ENCODE data around the gene THTPA. TPM values are rescaled to one million over a fixed set of nuclear protein-coding genes. Genes with fewer than 3 reads are reported as not detected.

THTPA gene
- total and polyA plus RNA-seq, 9 of the 15 experiments (the other 6 are each of a cell fraction or from before 2014, with no cell fraction given), result 2.4 to 8.7 (median 5.2) TPM

DNA sequence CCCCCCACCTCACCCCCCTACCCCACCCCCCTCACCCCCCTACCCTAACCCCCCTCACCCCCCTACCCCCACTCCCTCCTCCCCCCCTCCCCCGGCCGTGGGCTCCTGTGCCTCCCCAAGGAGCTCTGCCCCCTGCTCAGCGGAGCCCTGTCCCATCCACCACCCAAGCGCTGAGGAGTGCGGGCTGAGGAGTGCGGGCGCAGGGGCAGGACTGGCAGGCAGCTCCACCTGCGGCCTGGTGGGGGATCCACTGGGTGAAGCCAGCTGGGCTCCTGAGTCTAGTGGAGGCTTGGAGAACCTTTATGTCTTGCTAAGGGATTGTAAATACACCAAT, 24.8 kb downstream of the THTPA start (continued):
- TF ChIP-seq, protein P1, sequence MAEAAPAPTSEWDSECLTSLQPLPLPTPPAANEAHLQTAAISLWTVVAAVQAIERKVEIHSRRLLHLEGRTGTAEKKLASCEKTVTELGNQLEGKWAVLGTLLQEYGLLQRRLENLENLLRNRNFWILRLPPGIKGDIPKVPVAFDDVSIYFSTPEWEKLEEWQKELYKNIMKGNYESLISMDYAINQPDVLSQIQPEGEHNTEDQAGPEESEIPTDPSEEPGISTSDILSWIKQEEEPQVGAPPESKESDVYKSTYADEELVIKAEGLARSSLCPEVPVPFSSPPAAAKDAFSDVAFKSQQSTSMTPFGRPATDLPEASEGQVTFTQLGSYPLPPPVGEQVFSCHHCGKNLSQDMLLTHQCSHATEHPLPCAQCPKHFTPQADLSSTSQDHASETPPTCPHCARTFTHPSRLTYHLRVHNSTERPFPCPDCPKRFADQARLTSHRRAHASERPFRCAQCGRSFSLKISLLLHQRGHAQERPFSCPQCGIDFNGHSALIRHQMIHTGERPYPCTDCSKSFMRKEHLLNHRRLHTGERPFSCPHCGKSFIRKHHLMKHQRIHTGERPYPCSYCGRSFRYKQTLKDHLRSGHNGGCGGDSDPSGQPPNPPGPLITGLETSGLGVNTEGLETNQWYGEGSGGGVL (CRISPR knock-in tag; IDR thresholded peaks at IDR 0.05), result no peak
- TF ChIP-seq ZNF174 (CRISPR knock-in tag; IDR thresholded peaks at IDR 0.05) (no peak), HMGN3 (IDR thresholded peaks at IDR 0.05; ENCODE audit: borderline replicate concordance, extremely low read depth, insufficient read length, low read depth, low read length) (no peak)

DNA sequence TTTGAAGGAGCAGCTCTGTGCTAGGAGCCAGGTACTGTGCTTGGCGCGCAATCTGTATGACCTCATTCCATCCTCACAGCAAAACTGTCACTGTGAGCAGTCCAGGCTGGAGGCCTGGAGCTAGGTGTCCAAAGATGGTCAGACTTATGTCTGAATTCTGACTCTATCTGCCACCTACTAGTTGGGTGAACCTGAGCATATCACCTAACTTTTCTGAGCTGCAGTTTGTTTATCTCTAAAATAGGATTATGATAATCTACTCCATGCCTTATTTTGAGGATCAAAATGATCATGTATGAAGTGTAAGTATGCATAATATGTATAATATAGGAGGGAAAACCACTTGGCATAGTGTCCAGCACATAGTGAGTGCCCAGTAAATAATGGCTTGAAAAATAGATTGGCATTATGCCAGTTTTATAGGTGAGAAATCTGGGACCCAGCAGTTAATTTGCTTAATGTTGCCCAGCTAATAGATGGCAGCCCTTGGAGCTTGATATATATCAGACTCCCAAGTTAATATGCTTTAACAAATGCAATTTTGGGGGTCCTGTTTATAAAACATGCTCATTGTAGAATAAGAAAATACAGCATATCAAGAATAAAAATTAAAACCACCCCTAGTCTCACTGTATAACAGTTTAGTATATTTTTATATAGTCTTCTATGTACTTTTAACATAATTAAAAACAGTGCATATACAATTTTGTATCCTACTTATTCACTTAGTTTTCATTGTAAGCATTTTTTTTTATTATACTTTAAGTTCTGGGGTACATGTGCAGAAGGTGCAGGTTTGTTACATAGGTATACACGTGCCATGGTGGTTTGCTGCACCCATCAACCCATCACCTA, 27.1 kb downstream of the THTPA start:
- no peak for FAIRE-seq
- TF ChIP-seq NFIC (IDR thresholded peaks at IDR 0.05) (peak; percentile 73), ZBTB17 (CRISPR knock-in tag; IDR thresholded peaks at IDR 0.05) (no peak), NFIX (CRISPR knock-in tag; IDR thresholded peaks at IDR 0.05; ENCODE audit: low read depth) (peak; percentile 53; the same call in 1 of the 2 replicates)
- TF ChIP-seq, protein P2, sequence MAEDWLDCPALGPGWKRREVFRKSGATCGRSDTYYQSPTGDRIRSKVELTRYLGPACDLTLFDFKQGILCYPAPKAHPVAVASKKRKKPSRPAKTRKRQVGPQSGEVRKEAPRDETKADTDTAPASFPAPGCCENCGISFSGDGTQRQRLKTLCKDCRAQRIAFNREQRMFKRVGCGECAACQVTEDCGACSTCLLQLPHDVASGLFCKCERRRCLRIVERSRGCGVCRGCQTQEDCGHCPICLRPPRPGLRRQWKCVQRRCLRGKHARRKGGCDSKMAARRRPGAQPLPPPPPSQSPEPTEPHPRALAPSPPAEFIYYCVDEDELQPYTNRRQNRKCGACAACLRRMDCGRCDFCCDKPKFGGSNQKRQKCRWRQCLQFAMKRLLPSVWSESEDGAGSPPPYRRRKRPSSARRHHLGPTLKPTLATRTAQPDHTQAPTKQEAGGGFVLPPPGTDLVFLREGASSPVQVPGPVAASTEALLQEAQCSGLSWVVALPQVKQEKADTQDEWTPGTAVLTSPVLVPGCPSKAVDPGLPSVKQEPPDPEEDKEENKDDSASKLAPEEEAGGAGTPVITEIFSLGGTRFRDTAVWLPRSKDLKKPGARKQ (CRISPR knock-in tag; IDR thresholded peaks at IDR 0.05), result no peak
- TF ChIP-seq, protein P3, sequence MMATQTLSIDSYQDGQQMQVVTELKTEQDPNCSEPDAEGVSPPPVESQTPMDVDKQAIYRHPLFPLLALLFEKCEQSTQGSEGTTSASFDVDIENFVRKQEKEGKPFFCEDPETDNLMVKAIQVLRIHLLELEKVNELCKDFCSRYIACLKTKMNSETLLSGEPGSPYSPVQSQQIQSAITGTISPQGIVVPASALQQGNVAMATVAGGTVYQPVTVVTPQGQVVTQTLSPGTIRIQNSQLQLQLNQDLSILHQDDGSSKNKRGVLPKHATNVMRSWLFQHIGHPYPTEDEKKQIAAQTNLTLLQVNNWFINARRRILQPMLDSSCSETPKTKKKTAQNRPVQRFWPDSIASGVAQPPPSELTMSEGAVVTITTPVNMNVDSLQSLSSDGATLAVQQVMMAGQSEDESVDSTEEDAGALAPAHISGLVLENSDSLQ (IDR thresholded peaks at IDR 0.05), result no peak
- TF ChIP-seq, protein P4, sequence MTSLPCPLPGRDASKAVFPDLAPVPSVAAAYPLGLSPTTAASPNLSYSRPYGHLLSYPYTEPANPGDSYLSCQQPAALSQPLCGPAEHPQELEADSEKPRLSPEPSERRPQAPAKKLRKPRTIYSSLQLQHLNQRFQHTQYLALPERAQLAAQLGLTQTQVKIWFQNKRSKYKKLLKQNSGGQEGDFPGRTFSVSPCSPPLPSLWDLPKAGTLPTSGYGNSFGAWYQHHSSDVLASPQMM (CRISPR knock-in tag; IDR thresholded peaks at IDR 0.05), result no peak
- DNase-seq (ENCODE audit: extremely low read depth in 1 of 4, low spot score in 3 of 4), result no peak
- H3K9me1 ChIP-seq (ENCODE audit: control insufficient read depth, insufficient read depth, low read length), result no peaks in the 10 kb centered on the region
- 44% methylated on average over 3 of the region's 3 CpGs for WGBS (ENCODE audit: insufficient coverage, low coverage, missing lambda C conversion rate)
- no peaks in the 10 kb centered on the region for H3K27me3 ChIP-seq (ENCODE audit: control insufficient read depth in 2 of 2, insufficient read depth in 2 of 2, low read length in 2 of 2)
- H3K36me3 ChIP-seq (ENCODE audit: control insufficient read depth, insufficient read depth, low read length), result no peaks in the 10 kb centered on the region
- H3K4me3 ChIP-seq, result no peak overlapping the region
- ChIA-PET CTCF (ENCODE audit: low intra/inter-chr PET ratio) (no interaction called here), POLR2A (no interaction called here)
- H3K4me1 ChIP-seq (replicated peaks in 1 of 2; ENCODE audit: control insufficient read depth in 2 of 2, insufficient read depth in 2 of 2, low read length in 2 of 2), result no peaks in the 10 kb centered on the region; a peak in 2 of 5 replicates
- H3K9me3 ChIP-seq (replicated peaks; ENCODE audit: control insufficient read depth, insufficient read depth, low read depth, low read length), result no peaks in the 10 kb centered on the region
- no peaks in the 10 kb centered on the region for H4K20me1 ChIP-seq (replicated peaks; ENCODE audit: control insufficient read depth, insufficient read depth, low read length)
- H3K79me2 ChIP-seq (ENCODE audit: control insufficient read depth, insufficient read depth, low read length), result no peaks in the 10 kb centered on the region
- intact Hi-C loops (cut with micrococcal nuclease) (loop anchor here (10.0 kb wide), 1 partner anchor 132 kb away; no protein-coding TSS in a partner anchor), in situ Hi-C loops (cut with MboI) (no loop called here)
- peak; percentile 54; the same call in 2 of the 3 replicates for ATAC-seq
- no TSS peak for BruUV-seq (replicated peaks)
- H3K4me2 ChIP-seq (ENCODE audit: insufficient read depth, low read length), result no peak overlapping the region
- no peak overlapping the region for H2AFZ ChIP-seq (ENCODE audit: low read depth, low read length)
- no peak overlapping the region for H3K27ac ChIP-seq (ENCODE audit: extremely low read depth, low read depth, low read length)
- no peak overlapping the region for H3K9ac ChIP-seq (ENCODE audit: insufficient read depth in 1 of 2, low read depth in 2 of 2, low read length in 2 of 2)
